Epithelial cell of umbilical artery (primary cell): ENCODE results near the gene AGMO. TPM values are rescaled to one million over a fixed set of nuclear protein-coding genes. Genes with fewer than 3 reads are reported as not detected.

Experiments used
- total RNA-seq: library from RNA; depleted of rRNA; stranded (reverse); fragments of >200 nt; gene quantifications from 2 replicates; pipeline ENCODE4 v1.2.3, GENCODE V29; 2014

The AGMO gene
- total RNA-seq, result 1.3 and 8.2 TPM in 2 replicates

DNA sequence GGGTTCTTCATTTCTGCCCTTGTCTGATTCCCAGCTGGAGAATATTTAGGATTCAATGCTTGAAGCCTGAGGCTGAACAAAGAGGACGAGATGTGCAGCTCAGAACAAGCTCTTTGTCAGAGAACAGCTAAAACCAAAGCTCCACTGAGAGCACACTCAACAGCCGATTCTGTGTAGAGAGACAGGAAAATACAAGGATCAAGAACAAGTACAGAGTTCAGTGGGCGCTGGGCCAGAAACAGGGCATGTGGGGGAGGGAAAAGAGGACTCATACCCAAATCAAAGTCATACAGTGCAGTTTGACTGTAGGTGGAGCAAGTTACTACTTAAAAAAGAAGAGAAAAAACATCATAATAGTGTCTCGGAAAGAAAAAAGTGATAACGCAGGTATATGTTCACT is at the start of gene AGMO:
Gene AGMO, minus strand, starts transcription at position 181 of the 400 bp plus-strand sequence.

Other genes with a start within 250 kb of the AGMO start
- gene MEOX2, start 124.7 kb upstream of the AGMO start, total RNA-seq, result 3.2 and 34.5 TPM in 2 replicates